Panc1 (cell line): ENCODE measurements around the gene PEAR1. TPM values are rescaled to one million over a fixed set of nuclear protein-coding genes. Genes with fewer than 3 reads are reported as not detected.

Experiments
- ATAC-seq: fragments of 200-7000 bp; cut with Tn5 transposase; 2 replicates; pipeline ENCODE4 v1.9.1; 2020; ENCODE audit warnings: mild to moderate bottlenecking, moderate library complexity
- BruUV-seq: library from RNA; stranded (reverse); fragments of 400-500 nt; replicated peaks from 2 replicates; lab custom pipeline; 2021; lab: Mats Ljungman, UMichigan
- CTCF ChIA-PET: fragments of 300-600 bp; sonication (Branson Sonifier 250); formaldehyde crosslinking; loops from one replicate; lab custom pipeline; 2022; ENCODE audit warnings: antibody characterized with exemption; lab: Charles Lee
- POLR2A ChIA-PET: fragments of 300-600 bp; sonication (Branson Sonifier 250); formaldehyde crosslinking; loops from one replicate; lab custom pipeline; 2022; ENCODE audit warnings: antibody characterized with exemption; lab: Charles Lee
- DNase-seq: peaks from one replicate; pipeline ENCODE4 v3.0.0-alpha.2; 2010; ENCODE audit warnings: low read depth, low spot score
- H3K27ac ChIP-seq: 2 replicates; pipeline ENCODE4 v1.5.1; 2011; ENCODE audit warnings: mild to moderate bottlenecking, low read length, inconsistent platforms
- H3K27me3 ChIP-seq: fragments of 200-500 bp; sonication (Bioruptor generic); 2 replicates; pipeline ENCODE4 v1.6.0; 2014; ENCODE audit warnings: low read length, inconsistent platforms; ENCODE audit not compliant: control insufficient read depth, insufficient read depth
- H3K36me3 ChIP-seq: fragments of 200-500 bp; sonication (Bioruptor generic); 2 replicates; pipeline ENCODE4 v1.5.1; 2014; ENCODE audit warnings: inconsistent platforms, mild to moderate bottlenecking, low read length, moderate library complexity; ENCODE audit not compliant: control insufficient read depth, insufficient read depth
- H3K4me1 ChIP-seq: 2 replicates; pipeline ENCODE4 v1.5.1; 2011; ENCODE audit warnings: inconsistent platforms, mild to moderate bottlenecking, low read length, moderate library complexity; ENCODE audit not compliant: control insufficient read depth, insufficient read depth
- H3K4me3 ChIP-seq, 2 experiments: 2 replicates each; pipeline ENCODE4 v1.5.1; 2011 to 2012; ENCODE audit warnings: low read depth in 2 of 2, low read length in 2 of 2, mild to moderate bottlenecking in 2 of 2, inconsistent platforms in 1 of 2, moderate library complexity in 1 of 2
- H3K9me3 ChIP-seq: fragments of 200-500 bp; sonication (Bioruptor generic); 2 replicates; pipeline ENCODE4 v1.5.1; 2014; ENCODE audit warnings: low read depth, mild to moderate bottlenecking, inconsistent platforms, low read length, moderate library complexity; ENCODE audit not compliant: control insufficient read depth, insufficient read depth
- CTCF ChIP-seq: fragments of 450-650 bp; IDR thresholded peaks from 2 replicates; pipeline ENCODE4 v1.5.1; 2017; ENCODE audit warnings: mild to moderate bottlenecking
- REST ChIP-seq, 2 experiments: IDR thresholded peaks; 2 replicates each; pipeline ENCODE4 v1.6.1; 2011 to 2012; ENCODE audit warnings: low read depth in 2 of 2, control low read depth in 1 of 2, low read length in 1 of 2, mild to moderate bottlenecking in 1 of 2, moderate library complexity in 1 of 2; ENCODE audit not compliant: insufficient read depth in 1 of 2
- SIN3A ChIP-seq: IDR thresholded peaks from 2 replicates; pipeline ENCODE4 v1.6.1; 2012; ENCODE audit warnings: low read depth, mild to moderate bottlenecking, low read length, moderate library complexity, borderline replicate concordance; ENCODE audit not compliant: insufficient read depth
- TCF7L2 ChIP-seq: IDR thresholded peaks from 2 replicates; pipeline ENCODE4 v1.6.1; 2011; ENCODE audit warnings: mild to moderate bottlenecking, low read depth, low read length, inconsistent platforms
- in situ Hi-C: cut with HindIII; loops from 2 replicates; pipeline ENCODE4 v1.10.0; 2016; ENCODE audit warnings: low sequenced_read_pairs, low pct_unique_long_range_greater_than_20kb
- intact Hi-C: fragments of 100-400 bp; cut with micrococcal nuclease; formaldehyde crosslinking; loops from one replicate; pipeline ENCODE4 v1.10.0; 2022; ENCODE audit not compliant: unreplicated experiment
- total RNA-seq: library from RNA; stranded (reverse); gene quantifications from one replicate; pipeline ENCODE4 v1.2.1, GENCODE V29; 2021; ENCODE audit not compliant: unreplicated experiment

PEAR1 gene
- total RNA-seq, 1 experiment from 2014 or later, result 16.1 TPM

GRCh38 chr1:156959925-156960324, 66.4 kb downstream of the PEAR1 start:
- H3K4me1 ChIP-seq, result no peaks in the 10 kb centered on the region
- ChIA-PET CTCF (no interaction called here), POLR2A (no interaction called here)
- ATAC-seq (no peak), DNase-seq (no peak)
- in situ Hi-C loops (no loop called here), intact Hi-C loops (no loop called here)
- BruUV-seq, result no TSS peak
- H3K36me3 ChIP-seq, result peaks cover 14% of the 10 kb centered on the region
- no peaks in the 10 kb centered on the region for H3K27me3 ChIP-seq
- H3K9me3 ChIP-seq, result no peaks in the 10 kb centered on the region
- no peak overlapping the region for H3K4me3 ChIP-seq
- H3K27ac ChIP-seq, result no peak overlapping the region
- no peak for TF ChIP-seq TCF7L2
- TF ChIP-seq SIN3A, result no peak

GRCh38 chr1:156961709-156962108, 68.2 kb downstream of the PEAR1 start:
- CTCF ChIA-PET, result no interaction called here

More at GRCh38 chr1:156961709-156962108, 68.2 kb downstream of the PEAR1 start:
- BruUV-seq, result no TSS peak
- no peaks in the 10 kb centered on the region for H3K9me3 ChIP-seq
- H3K36me3 ChIP-seq, result peaks cover 18% of the 10 kb centered on the region
- H3K27me3 ChIP-seq, result no peaks in the 10 kb centered on the region
- DNase-seq (no peak), ATAC-seq (peak; percentile 76)
- POLR2A ChIA-PET, result no interaction called here
- intact Hi-C loops, result no loop called here
- H3K27ac ChIP-seq, result no peak overlapping the region
- in situ Hi-C loops, result no loop called here
- H3K4me3 ChIP-seq, result no peak overlapping the region
- TF ChIP-seq REST (IDR thresholded peaks at IDR 0.05; ENCODE audit: insufficient read depth in 1 of 2, low read depth in 2 of 2, low read length in 1 of 2), result no peak
- peak; percentile 34; the same call in 1 of the 2 replicates for TF ChIP-seq CTCF
- H3K4me1 ChIP-seq, result no peaks in the 10 kb centered on the region
